Measurements from ENCODE around the gene APEX1. TPM values are rescaled to one million over a fixed set of nuclear protein-coding genes. Genes with fewer than 3 reads are reported as not detected.
"Not testable (repeated sequence)": the region's sequence is repeated elsewhere in the genome, so short reads cannot be mapped to it uniquely, and the experiment has no call there.

Gene APEX1
- total RNA-seq, 2 experiments from 2014 or later: 125 to 127 TPM

DNA sequence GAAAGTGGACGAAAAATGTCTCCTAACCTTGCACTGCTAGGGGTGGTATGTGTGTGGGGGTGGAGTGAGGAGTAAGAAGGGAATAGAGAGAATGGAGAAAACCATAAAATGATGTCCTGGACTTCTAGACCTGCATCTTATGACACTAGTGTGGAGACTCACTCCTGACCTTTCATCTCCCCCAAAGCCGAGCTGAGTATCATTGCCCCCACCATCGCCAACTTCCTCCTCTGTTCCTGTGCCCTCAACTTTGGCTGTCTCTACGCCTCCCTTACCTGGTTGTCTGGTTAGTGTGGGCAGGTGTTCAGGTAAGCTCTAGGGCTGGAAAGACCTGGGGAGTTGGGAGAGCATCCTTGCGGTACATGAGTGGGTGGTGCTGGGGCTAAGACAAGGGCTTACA, 14.6 kb upstream of the APEX1 start:
- peak overlapping the region; percentile 85 for H3K27ac Mint-ChIP-seq
- intact Hi-C loops (cut with DNase I, micrococcal nuclease): no loop called here
- POLR2A ChIA-PET: interaction anchor here (1.1 to 1.4 kb wide), 2 partner anchors 14 to 21 kb away, joined by 4 read pairs; partner anchors contain the start of genes APEX1, OSGEP and PIP4P1
- ATAC-seq (ENCODE audit: poor library complexity): no peak
- no peaks in the 10 kb centered on the region for H3K9me3 Mint-ChIP-seq
- H3K27me3 Mint-ChIP-seq: no peaks in the 10 kb centered on the region
- H3K9me3 ChIP-seq (ENCODE audit: control insufficient read depth in 1 of 2, insufficient read depth in 1 of 2, low read length in 2 of 2): no peaks in the 10 kb centered on the region
- H3K4me1 Mint-ChIP-seq (ENCODE audit: low read depth): peaks cover 22% of the 10 kb centered on the region
- no peak overlapping the region for H3K4me3 Mint-ChIP-seq
- TF ChIP-seq, protein P1, sequence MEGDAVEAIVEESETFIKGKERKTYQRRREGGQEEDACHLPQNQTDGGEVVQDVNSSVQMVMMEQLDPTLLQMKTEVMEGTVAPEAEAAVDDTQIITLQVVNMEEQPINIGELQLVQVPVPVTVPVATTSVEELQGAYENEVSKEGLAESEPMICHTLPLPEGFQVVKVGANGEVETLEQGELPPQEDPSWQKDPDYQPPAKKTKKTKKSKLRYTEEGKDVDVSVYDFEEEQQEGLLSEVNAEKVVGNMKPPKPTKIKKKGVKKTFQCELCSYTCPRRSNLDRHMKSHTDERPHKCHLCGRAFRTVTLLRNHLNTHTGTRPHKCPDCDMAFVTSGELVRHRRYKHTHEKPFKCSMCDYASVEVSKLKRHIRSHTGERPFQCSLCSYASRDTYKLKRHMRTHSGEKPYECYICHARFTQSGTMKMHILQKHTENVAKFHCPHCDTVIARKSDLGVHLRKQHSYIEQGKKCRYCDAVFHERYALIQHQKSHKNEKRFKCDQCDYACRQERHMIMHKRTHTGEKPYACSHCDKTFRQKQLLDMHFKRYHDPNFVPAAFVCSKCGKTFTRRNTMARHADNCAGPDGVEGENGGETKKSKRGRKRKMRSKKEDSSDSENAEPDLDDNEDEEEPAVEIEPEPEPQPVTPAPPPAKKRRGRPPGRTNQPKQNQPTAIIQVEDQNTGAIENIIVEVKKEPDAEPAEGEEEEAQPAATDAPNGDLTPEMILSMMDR (IDR thresholded peaks at IDR 0.05): no peak
- no peaks in the 10 kb centered on the region for H3K36me3 Mint-ChIP-seq (ENCODE audit: low read depth)
- CTCF ChIA-PET: no interaction called here
- DNase-seq: no peak
- no peaks in the 10 kb centered on the region for H3K27me3 ChIP-seq (ENCODE audit: control insufficient read depth in 1 of 2, insufficient read depth in 2 of 2, low read length in 2 of 2)
- H3K27ac ChIP-seq (ENCODE audit: low read depth in 1 of 2, low read length in 2 of 2): no peak overlapping the region
- H3K36me3 ChIP-seq (ENCODE audit: insufficient read depth, low read length): peaks cover 2% of the 10 kb centered on the region
- peaks cover 21% of the 10 kb centered on the region for H3K4me1 ChIP-seq (ENCODE audit: insufficient read depth, low read length)
- H3K4me3 ChIP-seq (ENCODE audit: low read length): no peak overlapping the region

DNA sequence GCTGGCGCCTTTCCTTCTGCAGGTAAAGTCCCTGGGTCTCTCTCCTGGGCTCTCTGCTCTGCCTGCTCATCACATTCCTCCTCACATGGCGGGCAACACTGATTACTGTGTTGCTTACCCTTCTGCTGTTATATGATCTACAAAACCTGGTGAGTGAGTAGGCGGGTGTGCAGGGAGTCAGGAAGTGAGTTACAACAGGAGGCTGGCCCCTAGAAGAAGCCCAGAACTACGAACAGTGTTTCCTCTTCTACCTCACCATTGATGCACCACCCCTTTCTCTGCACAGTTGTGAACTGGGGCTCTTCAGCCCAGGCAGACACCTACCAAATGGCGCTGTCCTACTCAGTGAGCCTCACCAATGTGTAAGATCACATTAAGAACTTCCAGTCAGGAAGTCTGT, 14.1 kb upstream of the APEX1 start:
- DNase-seq (peak in 9 of 14 experiments; percentile 8 to 54 (median 34)), ATAC-seq (ENCODE audit: poor library complexity) (peak; percentile 98)
- H3K9me3 ChIP-seq (ENCODE audit: control insufficient read depth in 1 of 2, insufficient read depth in 1 of 2, low read length in 2 of 2): no peaks in the 10 kb centered on the region
- Mint-ChIP-seq H3K4me3 (peak overlapping the region; percentile 30), H3K9me3 (no peaks in the 10 kb centered on the region), H3K36me3 (ENCODE audit: low read depth) (no peaks in the 10 kb centered on the region), H3K27ac (peak overlapping the region; percentile 85), H3K27me3 (no peaks in the 10 kb centered on the region), H3K4me1 (ENCODE audit: low read depth) (peaks cover 22% of the 10 kb centered on the region)
- TF ChIP-seq, protein P1 (IDR thresholded peaks at IDR 0.05): no peak
- no peak overlapping the region for H3K27ac ChIP-seq (ENCODE audit: low read depth in 1 of 2, low read length in 2 of 2)
- H3K4me1 ChIP-seq (ENCODE audit: insufficient read depth, low read length): peaks cover 21% of the 10 kb centered on the region
- H3K27me3 ChIP-seq (ENCODE audit: control insufficient read depth in 1 of 2, insufficient read depth in 2 of 2, low read length in 2 of 2): no peaks in the 10 kb centered on the region
- POLR2A ChIA-PET: interaction anchor here (1.4 kb wide), 1 partner anchor 20 kb away, joined by 4 read pairs; the partner anchor contains the start of gene PIP4P1
- peaks cover 7% of the 10 kb centered on the region for H3K36me3 ChIP-seq (ENCODE audit: insufficient read depth, low read length)
- intact Hi-C loops (cut with DNase I, micrococcal nuclease): no loop called here
- CTCF ChIA-PET: no interaction called here
- H3K4me3 ChIP-seq (ENCODE audit: low read length): no peak overlapping the region

DNA sequence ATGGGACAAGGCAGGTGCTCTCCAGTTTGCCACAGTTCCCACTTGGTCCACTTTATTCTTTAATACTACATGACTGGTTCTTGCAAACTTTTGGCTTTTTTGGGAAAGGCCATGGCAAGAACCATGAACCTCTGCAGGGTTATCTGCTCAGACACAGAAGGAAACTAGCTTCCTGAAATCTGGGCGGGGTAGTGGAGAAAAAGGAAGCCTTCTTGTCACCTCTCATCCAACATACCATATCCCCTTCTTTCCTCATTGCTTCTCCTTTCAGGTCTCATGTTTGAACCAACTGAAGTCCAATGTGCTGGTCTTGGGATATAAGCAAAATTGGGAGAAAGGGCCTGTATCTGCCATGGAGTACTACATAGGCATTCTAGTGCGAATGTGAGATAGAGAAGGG, 13.6 kb upstream of the APEX1 start:
- Mint-ChIP-seq H3K4me3 (no peak overlapping the region), H3K27me3 (no peaks in the 10 kb centered on the region)
- no peak for ATAC-seq (ENCODE audit: poor library complexity)

DNA sequence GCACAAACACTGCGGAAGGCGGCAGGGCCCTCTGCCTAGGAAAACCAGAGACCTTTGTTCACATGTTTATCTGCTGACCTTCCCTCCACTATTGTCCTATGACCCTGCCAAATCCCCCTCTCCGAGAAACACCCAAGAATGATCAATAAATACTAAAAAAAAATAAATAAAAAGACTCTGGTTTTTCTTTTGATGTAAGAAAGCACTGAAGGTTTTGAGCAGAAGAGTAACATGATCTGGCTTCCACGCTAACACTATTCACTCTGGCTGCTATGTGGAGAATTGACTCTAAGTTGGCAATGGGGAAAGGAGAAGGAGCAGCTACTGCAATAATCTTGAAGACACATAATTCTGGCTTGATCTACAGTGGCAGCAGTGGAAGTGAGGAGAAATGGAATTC, 11.4 kb upstream of the APEX1 start:
- ATAC-seq (ENCODE audit: poor library complexity); H3K4me3 Mint-ChIP-seq; H3K27ac Mint-ChIP-seq; H3K4me3 ChIP-seq (ENCODE audit: low read length); H3K9me3 ChIP-seq (ENCODE audit: control insufficient read depth in 1 of 2, insufficient read depth in 1 of 2, low read length in 2 of 2); POLR2A ChIA-PET; H3K27me3 Mint-ChIP-seq; DNase-seq; CTCF ChIA-PET; H3K9me3 Mint-ChIP-seq; intact Hi-C loops (cut with DNase I, micrococcal nuclease); H3K27me3 ChIP-seq (ENCODE audit: control insufficient read depth in 1 of 2, insufficient read depth in 2 of 2, low read length in 2 of 2); H3K36me3 Mint-ChIP-seq (ENCODE audit: low read depth); H3K27ac ChIP-seq (ENCODE audit: low read depth in 1 of 2, low read length in 2 of 2): not testable (repeated sequence)
- peaks cover 22% of the 10 kb centered on the region for H3K4me1 Mint-ChIP-seq (ENCODE audit: low read depth)
- H3K36me3 ChIP-seq (ENCODE audit: insufficient read depth, low read length): peaks cover 34% of the 10 kb centered on the region
- H3K4me1 ChIP-seq (ENCODE audit: insufficient read depth, low read length): peaks cover 21% of the 10 kb centered on the region

More for the DNA sequence above, 13.6 kb upstream of the APEX1 start:
- Mint-ChIP-seq H3K36me3 (ENCODE audit: low read depth) (no peaks in the 10 kb centered on the region), H3K9me3 (no peaks in the 10 kb centered on the region), H3K4me1 (ENCODE audit: low read depth) (peaks cover 22% of the 10 kb centered on the region), H3K27ac (peak overlapping the region; percentile 85)
- DNase-seq: no peak
- peaks cover 21% of the 10 kb centered on the region for H3K4me1 ChIP-seq (ENCODE audit: insufficient read depth, low read length)
- H3K9me3 ChIP-seq (ENCODE audit: control insufficient read depth in 1 of 2, insufficient read depth in 1 of 2, low read length in 2 of 2): no peaks in the 10 kb centered on the region
- H3K36me3 ChIP-seq (ENCODE audit: insufficient read depth, low read length): peaks cover 12% of the 10 kb centered on the region
- ChIA-PET POLR2A (interaction anchor here (0.6 to 1.1 kb wide), 2 partner anchors 14 to 20 kb away, joined by 4 read pairs; partner anchors contain the start of genes APEX1 and PIP4P1), CTCF (no interaction called here)
- no peaks in the 10 kb centered on the region for H3K27me3 ChIP-seq (ENCODE audit: control insufficient read depth in 1 of 2, insufficient read depth in 2 of 2, low read length in 2 of 2)
- intact Hi-C loops (cut with DNase I, micrococcal nuclease): no loop called here
- H3K4me3 ChIP-seq (ENCODE audit: low read length): no peak overlapping the region
- TF ChIP-seq, protein P1 (IDR thresholded peaks at IDR 0.05): no peak
- H3K27ac ChIP-seq (ENCODE audit: low read depth in 1 of 2, low read length in 2 of 2): no peak overlapping the region

Data from CD4-positive, alpha-beta T cell (primary cell).